GM18526 (cell line): Measurements from ENCODE around the gene KARS1.

Experiments used
- POLR2A ChIP-seq: IDR thresholded peaks from 3 replicates; pipeline ENCODE4 v1.6.1; 2011; ENCODE audit not compliant: insufficient read length; ENCODE audit errors: extremely low read depth

Gene KARS1

GRCh38 chr16:75630052-75630451 is 17.4 kb downstream of the KARS1 start:
- TF ChIP-seq POLR2A = no peak

GRCh38 chr16:75629132-75629531 is 18.3 kb downstream of the KARS1 start:
- TF ChIP-seq POLR2A = no peak

GRCh38 chr16:75628351-75628750 is 19.1 kb downstream of the KARS1 start:
- TF ChIP-seq POLR2A = no peak

GRCh38 chr16:75627851-75628250 is 19.6 kb downstream of the KARS1 start:
- TF ChIP-seq POLR2A = no peak

GRCh38 chr16:75626806-75627205 is 20.7 kb downstream of the KARS1 start:
- TF ChIP-seq POLR2A = no peak

GRCh38 chr16:75624921-75625334 is 22.5 kb downstream of the KARS1 start:
- no peak for TF ChIP-seq POLR2A

- TF ChIP-seq POLR2A = peak; percentile 90
Measured at GRCh38 chr16:75622761-75623605, 24.5 kb downstream of the KARS1 start, which contains the start of gene ADAT1. TSS of gene ADAT1 (minus strand) at chr16:75623281. CDS start at chr16:75620799, 2,482 bp downstream.

- TF ChIP-seq POLR2A = no peak
Measured at GRCh38 chr16:75621170-75621477, 26.3 kb downstream of the KARS1 start.

GRCh38 chr16:75620326-75621169 is 26.9 kb downstream of the KARS1 start:
- TF ChIP-seq POLR2A = no peak

- TF ChIP-seq POLR2A = no peak
Measured at GRCh38 chr16:75618780-75619179, 28.7 kb downstream of the KARS1 start.

GRCh38 chr16:75617121-75617520 is 30.3 kb downstream of the KARS1 start:
- no peak for TF ChIP-seq POLR2A

- no peak for TF ChIP-seq POLR2A
Measured at GRCh38 chr16:75616521-75617010, 30.9 kb downstream of the KARS1 start.

GRCh38 chr16:75615619-75616018 is 31.8 kb downstream of the KARS1 start:
- no peak for TF ChIP-seq POLR2A

GRCh38 chr16:75614066-75614897 is 33.2 kb downstream of the KARS1 start:
- no peak for TF ChIP-seq POLR2A

- no peak for TF ChIP-seq POLR2A
Measured at GRCh38 chr16:75606507-75606906, 41.0 kb downstream of the KARS1 start.

GRCh38 chr16:75603241-75603640 is 44.2 kb downstream of the KARS1 start:
- TF ChIP-seq POLR2A = no peak
